ENCODE measurements around the gene RABGAP1L. TPM values are rescaled to one million over a fixed set of nuclear protein-coding genes. Genes with fewer than 3 reads are reported as not detected.
"Not testable (repeated sequence)": the region's sequence is repeated elsewhere in the genome, so short reads cannot be mapped to it uniquely, and the experiment has no call there.

RABGAP1L gene
- total RNA-seq, 1 donor from 2014 or later, result 69.2 TPM

GRCh38 chr1:174836543-174836942 lies 677.2 kb downstream of the RABGAP1L start:
- no peak for TF ChIP-seq CTCF (IDR thresholded peaks at IDR 0.05; ENCODE audit: borderline replicate concordance)
- DNase-seq, result no peak
- no peak overlapping the region for H3K27ac ChIP-seq (replicated peaks)
- no peaks in the 10 kb centered on the region for H3K36me3 ChIP-seq
- no peak overlapping the region for H3K4me3 ChIP-seq
- H3K27me3 ChIP-seq (ENCODE audit: low read depth), result no peaks in the 10 kb centered on the region
- intact Hi-C loops (cut with micrococcal nuclease), result no loop called here
- no peaks in the 10 kb centered on the region for H3K9me3 ChIP-seq (replicated peaks)
- peaks cover 20% of the 10 kb centered on the region for H3K4me1 ChIP-seq

GRCh38 chr1:174837386-174837785 lies 678.1 kb downstream of the RABGAP1L start:
- intact Hi-C loops (cut with micrococcal nuclease), result no loop called here
- TF ChIP-seq CTCF (IDR thresholded peaks at IDR 0.05; ENCODE audit: borderline replicate concordance), result no peak
- Histone ChIP-seq H3K4me1 (peaks cover 20% of the 10 kb centered on the region), H3K9me3 (replicated peaks) (no peaks in the 10 kb centered on the region), H3K27ac (replicated peaks) (no peak overlapping the region), H3K4me3 (no peak overlapping the region), H3K36me3 (no peaks in the 10 kb centered on the region), H3K27me3 (ENCODE audit: low read depth) (no peaks in the 10 kb centered on the region)
- no peak for DNase-seq

- Histone ChIP-seq H3K27me3 (ENCODE audit: low read depth) (no peaks in the 10 kb centered on the region), H3K4me3 (no peak overlapping the region), H3K27ac (replicated peaks) (no peak overlapping the region), H3K9me3 (replicated peaks) (no peaks in the 10 kb centered on the region), H3K4me1 (peaks cover 15% of the 10 kb centered on the region), H3K36me3 (no peaks in the 10 kb centered on the region)
- intact Hi-C loops (cut with micrococcal nuclease), result no loop called here
- DNase-seq, result no peak
- TF ChIP-seq CTCF (IDR thresholded peaks at IDR 0.05; ENCODE audit: borderline replicate concordance), result no peak
These were observed 679.9 kb downstream of the RABGAP1L start for GRCh38 chr1:174839211-174839610.

GRCh38 chr1:174841747-174842146 lies 682.4 kb downstream of the RABGAP1L start:
- Histone ChIP-seq H3K36me3 (no peaks in the 10 kb centered on the region), H3K9me3 (replicated peaks) (no peaks in the 10 kb centered on the region), H3K4me3 (no peak overlapping the region), H3K27me3 (ENCODE audit: low read depth) (no peaks in the 10 kb centered on the region), H3K4me1 (peaks cover 2% of the 10 kb centered on the region), H3K27ac (replicated peaks) (no peak overlapping the region)
- intact Hi-C loops (cut with micrococcal nuclease), result no loop called here
- no peak for DNase-seq
- no peak for TF ChIP-seq CTCF (IDR thresholded peaks at IDR 0.05; ENCODE audit: borderline replicate concordance)

- H3K36me3 ChIP-seq; H3K27me3 ChIP-seq (ENCODE audit: low read depth); H3K27ac ChIP-seq (replicated peaks); H3K4me1 ChIP-seq; intact Hi-C loops (cut with micrococcal nuclease); H3K9me3 ChIP-seq (replicated peaks); H3K4me3 ChIP-seq; DNase-seq: not testable (repeated sequence)
These were observed 689.6 kb downstream of the RABGAP1L start for GRCh38 chr1:174848593-174849560.

GRCh38 chr1:174850726-174851125 lies 691.4 kb downstream of the RABGAP1L start:
- DNase-seq, result no peak
- H3K27me3 ChIP-seq (ENCODE audit: low read depth), result no peaks in the 10 kb centered on the region
- intact Hi-C loops (cut with micrococcal nuclease), result no loop called here
- H3K36me3 ChIP-seq, result no peaks in the 10 kb centered on the region
- H3K27ac ChIP-seq (replicated peaks), result no peak overlapping the region
- no peaks in the 10 kb centered on the region for H3K4me1 ChIP-seq
- no peak overlapping the region for H3K4me3 ChIP-seq
- TF ChIP-seq CTCF (IDR thresholded peaks at IDR 0.05; ENCODE audit: borderline replicate concordance), result no peak
- H3K9me3 ChIP-seq (replicated peaks), result no peaks in the 10 kb centered on the region
